Neutrophil (primary cell): Measurements from ENCODE around the gene ANKMY1.

ENCODE experiments used
- H3K27ac ChIP-seq: fragments of 200-600 bp; sonication (generic); 2 replicates; pipeline ENCODE4 v1.5.1; 2016; ENCODE audit warnings: mild to moderate bottlenecking, moderate library complexity
- H3K27me3 ChIP-seq: fragments of 200-600 bp; sonication (generic); 2 replicates; pipeline ENCODE4 v1.6.0; 2016; ENCODE audit warnings: mild to moderate bottlenecking
- H3K36me3 ChIP-seq: fragments of 200-600 bp; sonication (generic); 2 replicates; pipeline ENCODE4 v1.5.1; 2017
- H3K4me1 ChIP-seq, 2 experiments: fragments of 200-600 bp in 1 of 2; sonication (generic) in 1 of 2; 1 replicate in 1 of 2; 2 replicates in 1 of 2; pipeline versions ENCODE4 v1.5.1 to v1.6.1; 2013 to 2016; ENCODE audit warnings: low read depth in 1 of 2, low read length in 1 of 2, mild to moderate bottlenecking in 1 of 2, moderate library complexity in 1 of 2; ENCODE audit not compliant: control insufficient read depth in 1 of 2, insufficient read depth in 1 of 2
- H3K4me3 ChIP-seq, 2 experiments: fragments of 200-600 bp in 1 of 2; sonication (generic) in 1 of 2; 1 replicate in 1 of 2; 2 replicates in 1 of 2; pipeline ENCODE4 v1.5.1; 2013 to 2016; ENCODE audit warnings: low read depth in 1 of 2, low read length in 1 of 2, mild to moderate bottlenecking in 1 of 2, moderate library complexity in 1 of 2
- H3K9me3 ChIP-seq: fragments of 200-600 bp; sonication (generic); 2 replicates; pipeline ENCODE4 v1.5.1; 2016
- CTCF ChIP-seq: fragments of 200-600 bp; sonication (generic); IDR thresholded peaks from 2 replicates; pipeline ENCODE4 v1.5.1; 2016; ENCODE audit warnings: antibody characterized with exemption

ANKMY1 gene

GRCh38 chr2:240447934-240448333 lies 109.9 kb downstream of the ANKMY1 start:
- no peak overlapping the region for H3K27ac ChIP-seq
- H3K4me3 ChIP-seq = no peak overlapping the region
- no peaks in the 10 kb centered on the region for H3K36me3 ChIP-seq
- TF ChIP-seq CTCF = no peak
- no peaks in the 10 kb centered on the region for H3K9me3 ChIP-seq
- peaks cover 52% of the 10 kb centered on the region for H3K27me3 ChIP-seq
- no peaks in the 10 kb centered on the region for H3K4me1 ChIP-seq

- TF ChIP-seq CTCF = no peak
- Histone ChIP-seq H3K4me3 (no peak overlapping the region), H3K9me3 (no peaks in the 10 kb centered on the region), H3K27ac (no peak overlapping the region), H3K27me3 (peaks cover 46% of the 10 kb centered on the region), H3K36me3 (no peaks in the 10 kb centered on the region), H3K4me1 (no peaks in the 10 kb centered on the region)
These were observed 110.5 kb downstream of the ANKMY1 start for GRCh38 chr2:240447331-240447730.

GRCh38 chr2:240446664-240447175 lies 111.1 kb downstream of the ANKMY1 start:
- H3K27me3 ChIP-seq = peaks cover 40% of the 10 kb centered on the region
- no peak overlapping the region for H3K27ac ChIP-seq
- no peaks in the 10 kb centered on the region for H3K9me3 ChIP-seq
- H3K4me3 ChIP-seq = no peak overlapping the region
- H3K36me3 ChIP-seq = no peaks in the 10 kb centered on the region
- TF ChIP-seq CTCF = no peak
- H3K4me1 ChIP-seq = no peaks in the 10 kb centered on the region

GRCh38 chr2:240445961-240446663 lies 111.7 kb downstream of the ANKMY1 start:
- Histone ChIP-seq H3K4me1 (no peaks in the 10 kb centered on the region), H3K27ac (no peak overlapping the region), H3K27me3 (peaks cover 34% of the 10 kb centered on the region), H3K4me3 (no peak overlapping the region), H3K36me3 (no peaks in the 10 kb centered on the region), H3K9me3 (no peaks in the 10 kb centered on the region)
- TF ChIP-seq CTCF = no peak

GRCh38 chr2:240444464-240444863 lies 113.3 kb downstream of the ANKMY1 start:
- no peak overlapping the region for H3K4me3 ChIP-seq
- no peaks in the 10 kb centered on the region for H3K9me3 ChIP-seq
- no peak overlapping the region for H3K27ac ChIP-seq
- no peak for TF ChIP-seq CTCF
- peaks cover 17% of the 10 kb centered on the region for H3K27me3 ChIP-seq
- no peaks in the 10 kb centered on the region for H3K4me1 ChIP-seq
- no peaks in the 10 kb centered on the region for H3K36me3 ChIP-seq
